ENCODE data around the gene FKBP1A. TPM values are rescaled to one million over a fixed set of nuclear protein-coding genes. Genes with fewer than 3 reads are reported as not detected.

FKBP1A gene
- total and polyA plus RNA-seq, 9 of the 15 experiments (the other 6 are each of a cell fraction or from before 2014, with no cell fraction given), result 48.8 to 502 (median 89.6) TPM

DNA sequence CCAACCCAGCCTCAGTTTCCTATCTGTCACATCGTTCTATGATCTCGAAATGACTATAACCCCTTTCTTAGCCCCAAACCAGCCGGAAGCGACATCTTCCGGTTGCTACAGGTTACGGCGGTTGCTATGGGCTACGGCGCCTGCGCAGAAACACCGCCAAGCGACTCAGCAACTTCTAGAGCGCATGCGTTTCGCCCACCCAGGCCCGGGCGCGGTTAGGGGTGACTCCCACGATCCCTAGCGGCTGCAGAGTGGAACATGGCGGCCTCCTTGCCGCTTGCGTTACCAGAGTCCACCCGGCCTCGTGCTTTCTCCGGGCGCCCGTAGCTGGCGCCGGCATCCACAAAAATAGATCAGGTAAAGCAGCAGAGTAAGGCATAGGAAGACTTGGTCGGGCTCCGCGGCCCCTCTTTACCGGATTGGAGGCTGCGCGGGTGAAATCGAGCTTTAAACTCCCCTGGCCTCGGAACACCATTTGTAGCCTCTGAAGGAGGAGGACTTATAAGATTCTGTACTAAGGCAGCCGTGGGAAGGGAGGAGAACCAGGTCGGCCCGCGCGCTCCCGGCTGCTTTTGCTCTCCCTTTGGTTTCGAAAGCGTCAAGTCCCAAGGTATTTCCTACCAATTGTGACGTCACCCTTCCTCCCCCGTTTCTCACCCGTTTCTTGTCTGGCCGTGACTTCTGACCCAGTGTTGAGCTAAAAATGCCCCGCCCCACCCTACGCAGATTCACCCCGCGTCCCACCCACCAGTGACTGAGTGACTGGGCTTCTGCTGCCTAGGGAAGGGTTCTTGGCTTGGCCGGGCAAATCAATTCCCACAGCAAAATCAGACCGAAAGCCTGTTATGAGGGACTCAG, 67.5 kb downstream of the FKBP1A start (continued):
- TF ChIP-seq, protein P1, sequence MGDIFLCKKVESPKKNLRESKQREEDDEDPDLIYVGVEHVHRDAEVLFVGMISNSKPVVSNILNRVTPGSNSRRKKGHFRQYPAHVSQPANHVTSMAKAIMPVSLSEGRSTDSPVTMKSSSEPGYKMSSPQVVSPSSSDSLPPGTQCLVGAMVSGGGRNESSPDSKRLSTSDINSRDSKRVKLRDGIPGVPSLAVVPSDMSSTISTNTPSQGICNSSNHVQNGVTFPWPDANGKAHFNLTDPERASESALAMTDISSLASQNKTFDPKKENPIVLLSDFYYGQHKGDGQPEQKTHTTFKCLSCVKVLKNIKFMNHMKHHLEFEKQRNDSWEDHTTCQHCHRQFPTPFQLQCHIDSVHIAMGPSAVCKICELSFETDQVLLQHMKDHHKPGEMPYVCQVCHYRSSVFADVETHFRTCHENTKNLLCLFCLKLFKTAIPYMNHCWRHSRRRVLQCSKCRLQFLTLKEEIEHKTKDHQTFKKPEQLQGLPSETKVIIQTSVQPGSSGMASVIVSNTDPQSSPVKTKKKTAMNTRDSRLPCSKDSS (IDR thresholded peaks at IDR 0.05; ENCODE audit: low read depth, partially characterized antibody), result no peak
- TF ChIP-seq ZBTB8A (IDR thresholded peaks at IDR 0.05; ENCODE audit: partially characterized antibody) (no peak), KLF10 (CRISPR knock-in tag; IDR thresholded peaks at IDR 0.05) (no peak), ILF3 (IDR thresholded peaks at IDR 0.05; ENCODE audit: borderline replicate concordance) (no peak), PML (IDR thresholded peaks at IDR 0.05; ENCODE audit: low read length) (peak; percentile 78; the same call in 1 of the 2 replicates), CREM (IDR thresholded peaks at IDR 0.05; ENCODE audit: low read depth) (peak; percentile 93), SAP30 (IDR thresholded peaks at IDR 0.05; ENCODE audit: borderline replicate concordance, insufficient read depth, low read depth, low read length, poor library complexity, severe bottlenecking) (peak; percentile 39), U2AF2 (optimal IDR thresholded peaks at IDR 0.05; ENCODE audit: low read depth, low read length) (no peak), ZNF232 (CRISPR knock-in tag; IDR thresholded peaks at IDR 0.05) (peak; percentile 68; the same call in 1 of the 2 replicates), ETV6 (IDR thresholded peaks at IDR 0.05; ENCODE audit: borderline replicate concordance in 1 of 2, low read depth in 2 of 2, low read length in 1 of 2) (no peak), ETV6 (CRISPR knock-in tag; IDR thresholded peaks at IDR 0.05; ENCODE audit: borderline replicate concordance) (no peak), HDAC2 (IDR thresholded peaks at IDR 0.05) (peak; percentile 23; the same call in 1 of the 2 replicates), U2AF1 (optimal IDR thresholded peaks at IDR 0.05; ENCODE audit: low read depth, low read length) (no peak)
- TF ChIP-seq, protein P2, sequence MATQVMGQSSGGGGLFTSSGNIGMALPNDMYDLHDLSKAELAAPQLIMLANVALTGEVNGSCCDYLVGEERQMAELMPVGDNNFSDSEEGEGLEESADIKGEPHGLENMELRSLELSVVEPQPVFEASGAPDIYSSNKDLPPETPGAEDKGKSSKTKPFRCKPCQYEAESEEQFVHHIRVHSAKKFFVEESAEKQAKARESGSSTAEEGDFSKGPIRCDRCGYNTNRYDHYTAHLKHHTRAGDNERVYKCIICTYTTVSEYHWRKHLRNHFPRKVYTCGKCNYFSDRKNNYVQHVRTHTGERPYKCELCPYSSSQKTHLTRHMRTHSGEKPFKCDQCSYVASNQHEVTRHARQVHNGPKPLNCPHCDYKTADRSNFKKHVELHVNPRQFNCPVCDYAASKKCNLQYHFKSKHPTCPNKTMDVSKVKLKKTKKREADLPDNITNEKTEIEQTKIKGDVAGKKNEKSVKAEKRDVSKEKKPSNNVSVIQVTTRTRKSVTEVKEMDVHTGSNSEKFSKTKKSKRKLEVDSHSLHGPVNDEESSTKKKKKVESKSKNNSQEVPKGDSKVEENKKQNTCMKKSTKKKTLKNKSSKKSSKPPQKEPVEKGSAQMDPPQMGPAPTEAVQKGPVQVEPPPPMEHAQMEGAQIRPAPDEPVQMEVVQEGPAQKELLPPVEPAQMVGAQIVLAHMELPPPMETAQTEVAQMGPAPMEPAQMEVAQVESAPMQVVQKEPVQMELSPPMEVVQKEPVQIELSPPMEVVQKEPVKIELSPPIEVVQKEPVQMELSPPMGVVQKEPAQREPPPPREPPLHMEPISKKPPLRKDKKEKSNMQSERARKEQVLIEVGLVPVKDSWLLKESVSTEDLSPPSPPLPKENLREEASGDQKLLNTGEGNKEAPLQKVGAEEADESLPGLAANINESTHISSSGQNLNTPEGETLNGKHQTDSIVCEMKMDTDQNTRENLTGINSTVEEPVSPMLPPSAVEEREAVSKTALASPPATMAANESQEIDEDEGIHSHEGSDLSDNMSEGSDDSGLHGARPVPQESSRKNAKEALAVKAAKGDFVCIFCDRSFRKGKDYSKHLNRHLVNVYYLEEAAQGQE (IDR thresholded peaks at IDR 0.05; ENCODE audit: borderline replicate concordance), result peak; percentile 68
- TF ChIP-seq, protein P2 (CRISPR knock-in tag; IDR thresholded peaks at IDR 0.05; ENCODE audit: low read depth), result no peak
- TF ChIP-seq, protein P3, sequence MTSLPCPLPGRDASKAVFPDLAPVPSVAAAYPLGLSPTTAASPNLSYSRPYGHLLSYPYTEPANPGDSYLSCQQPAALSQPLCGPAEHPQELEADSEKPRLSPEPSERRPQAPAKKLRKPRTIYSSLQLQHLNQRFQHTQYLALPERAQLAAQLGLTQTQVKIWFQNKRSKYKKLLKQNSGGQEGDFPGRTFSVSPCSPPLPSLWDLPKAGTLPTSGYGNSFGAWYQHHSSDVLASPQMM (CRISPR knock-in tag; IDR thresholded peaks at IDR 0.05), result no peak

Measured in K562 (cell line).